ENCODE measurements around the gene BICD2.

- TF ChIP-seq EZH2 (IDR thresholded peaks at IDR 0.05; ENCODE audit: borderline replicate concordance, control insufficient read depth, low read depth, low read length) (no peak), EP300 (IDR thresholded peaks at IDR 0.05; ENCODE audit: borderline replicate concordance in 1 of 2, control insufficient read depth in 1 of 2, low read depth in 2 of 2, low read length in 2 of 2) (no peak), FOXM1 (IDR thresholded peaks at IDR 0.05; ENCODE audit: low read depth, low read length) (no peak), CTCF (IDR thresholded peaks at IDR 0.05 in 2 of 3, conservative IDR thresholded peaks at IDR 0.05 in 1 of 3; ENCODE audit: control insufficient read depth in 2 of 3, extremely low read depth in 1 of 3, insufficient read depth in 1 of 3, low read depth in 3 of 3, low read length in 3 of 3) (no peak), TAF1 (IDR thresholded peaks at IDR 0.05; ENCODE audit: borderline replicate concordance, low read depth, low read length) (no peak), RELA (IDR thresholded peaks at IDR 0.05; ENCODE audit: borderline replicate concordance, partially characterized antibody) (no peak), POLR2AphosphoS5 (IDR thresholded peaks at IDR 0.05; ENCODE audit: low read length) (no peak), MTA3 (IDR thresholded peaks at IDR 0.05; ENCODE audit: borderline replicate concordance, low read length) (no peak), JUND (IDR thresholded peaks at IDR 0.05; ENCODE audit: low read depth, low read length) (no peak)
- TF ChIP-seq, protein P1, sequence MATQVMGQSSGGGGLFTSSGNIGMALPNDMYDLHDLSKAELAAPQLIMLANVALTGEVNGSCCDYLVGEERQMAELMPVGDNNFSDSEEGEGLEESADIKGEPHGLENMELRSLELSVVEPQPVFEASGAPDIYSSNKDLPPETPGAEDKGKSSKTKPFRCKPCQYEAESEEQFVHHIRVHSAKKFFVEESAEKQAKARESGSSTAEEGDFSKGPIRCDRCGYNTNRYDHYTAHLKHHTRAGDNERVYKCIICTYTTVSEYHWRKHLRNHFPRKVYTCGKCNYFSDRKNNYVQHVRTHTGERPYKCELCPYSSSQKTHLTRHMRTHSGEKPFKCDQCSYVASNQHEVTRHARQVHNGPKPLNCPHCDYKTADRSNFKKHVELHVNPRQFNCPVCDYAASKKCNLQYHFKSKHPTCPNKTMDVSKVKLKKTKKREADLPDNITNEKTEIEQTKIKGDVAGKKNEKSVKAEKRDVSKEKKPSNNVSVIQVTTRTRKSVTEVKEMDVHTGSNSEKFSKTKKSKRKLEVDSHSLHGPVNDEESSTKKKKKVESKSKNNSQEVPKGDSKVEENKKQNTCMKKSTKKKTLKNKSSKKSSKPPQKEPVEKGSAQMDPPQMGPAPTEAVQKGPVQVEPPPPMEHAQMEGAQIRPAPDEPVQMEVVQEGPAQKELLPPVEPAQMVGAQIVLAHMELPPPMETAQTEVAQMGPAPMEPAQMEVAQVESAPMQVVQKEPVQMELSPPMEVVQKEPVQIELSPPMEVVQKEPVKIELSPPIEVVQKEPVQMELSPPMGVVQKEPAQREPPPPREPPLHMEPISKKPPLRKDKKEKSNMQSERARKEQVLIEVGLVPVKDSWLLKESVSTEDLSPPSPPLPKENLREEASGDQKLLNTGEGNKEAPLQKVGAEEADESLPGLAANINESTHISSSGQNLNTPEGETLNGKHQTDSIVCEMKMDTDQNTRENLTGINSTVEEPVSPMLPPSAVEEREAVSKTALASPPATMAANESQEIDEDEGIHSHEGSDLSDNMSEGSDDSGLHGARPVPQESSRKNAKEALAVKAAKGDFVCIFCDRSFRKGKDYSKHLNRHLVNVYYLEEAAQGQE (IDR thresholded peaks at IDR 0.05; ENCODE audit: low read depth, low read length), result no peak
Measured at GRCh38 chr9:92770360-92770995, 5.8 kb upstream of the BICD2 start.
